HepG2 (cell line): ENCODE data around the gene SPTSSB. TPM values are rescaled to one million over a fixed set of nuclear protein-coding genes. Genes with fewer than 3 reads are reported as not detected.

Experiments used
- ETV5 ChIP-seq: IDR thresholded peaks from 2 replicates; pipeline ENCODE4 v1.6.1; 2018; ENCODE audit warnings: missing biosample characterization, missing genetic modification reagents, inconsistent platforms, borderline replicate concordance
- MED8 ChIP-seq: sonication (generic); formaldehyde crosslinking; IDR thresholded peaks from 2 replicates; pipeline ENCODE4 v1.8.1; 2023; ENCODE audit warnings: mild to moderate bottlenecking, missing genetic modification reagents; ENCODE audit not compliant: insufficient replicate concordance
- MIER3 ChIP-seq: IDR thresholded peaks from 2 replicates; pipeline ENCODE4 v1.6.1; 2016; ENCODE audit warnings: missing compliant biosample characterization, borderline replicate concordance
- NBN ChIP-seq: fragments of 450-650 bp; conservative IDR thresholded peaks from 2 replicates; pipeline ENCODE4 v1.6.1; 2017
- NRL ChIP-seq: sonication (generic); formaldehyde crosslinking; IDR thresholded peaks from 2 replicates; pipeline ENCODE4 v1.5.0; 2020; ENCODE audit warnings: missing genetic modification reagents, mild to moderate bottlenecking, moderate library complexity, borderline replicate concordance
- ONECUT2 ChIP-seq: sonication (generic); formaldehyde crosslinking; IDR thresholded peaks from 2 replicates; pipeline ENCODE4 v1.4.0; 2020; ENCODE audit warnings: missing genetic modification reagents
- PPARG ChIP-seq: conservative IDR thresholded peaks from 2 replicates; pipeline ENCODE4 v1.6.1; 2016; ENCODE audit warnings: missing biosample characterization, missing genetic modification reagents
- REL ChIP-seq: sonication (generic); formaldehyde crosslinking; conservative IDR thresholded peaks from 2 replicates; pipeline ENCODE4 v1.8.0; 2022; ENCODE audit warnings: mild to moderate bottlenecking, missing genetic modification reagents, moderate library complexity
- ZNF264 ChIP-seq: sonication (generic); formaldehyde crosslinking; IDR thresholded peaks from 2 replicates; pipeline ENCODE4 v1.4.0; 2020; ENCODE audit warnings: missing genetic modification reagents
- ZNF33B ChIP-seq: sonication (generic); formaldehyde crosslinking; IDR thresholded peaks from 2 replicates; pipeline ENCODE4 v1.5.1; 2020; ENCODE audit warnings: mild to moderate bottlenecking, missing genetic modification reagents
- ZNF34 ChIP-seq: sonication (generic); formaldehyde crosslinking; IDR thresholded peaks from 2 replicates; pipeline ENCODE4 v1.4.0; 2020; ENCODE audit warnings: mild to moderate bottlenecking, missing genetic modification reagents, borderline replicate concordance
- ZNF354B ChIP-seq: sonication (generic); formaldehyde crosslinking; IDR thresholded peaks from 2 replicates; pipeline ENCODE4 v1.8.0; 2022; ENCODE audit warnings: mild to moderate bottlenecking, missing genetic modification reagents
- ZNF761 ChIP-seq: sonication (generic); formaldehyde crosslinking; conservative IDR thresholded peaks from 2 replicates; pipeline ENCODE4 v1.4.0; 2020; ENCODE audit warnings: mild to moderate bottlenecking, missing genetic modification reagents
- ZNF776 ChIP-seq: sonication (generic); formaldehyde crosslinking; IDR thresholded peaks from 2 replicates; pipeline ENCODE4 v1.4.0; 2020; ENCODE audit warnings: mild to moderate bottlenecking, missing genetic modification reagents
- polyA plus RNA-seq, 8 experiments: library from polyadenylated mRNA; depleted of rRNA in 3 of 8; stranded (reverse) in 7 of 8; unstranded in 1 of 8; fragments of >200 nt; fragmentation: Illumina TruSeq in 4 of 8; extraction: Trizol in 4 of 8; gene quantifications; 2 replicates each; pipeline versions ENCODE4 v1.2.1 to v1.2.3, GENCODE V29; 2011 to 2016; ENCODE audit warnings: low read depth in 4 of 8, missing spikeins in 1 of 8, mixed read lengths in 1 of 8; ENCODE audit not compliant: insufficient read depth in 1 of 8
- total RNA-seq, 5 experiments: library from RNA; depleted of rRNA; stranded (reverse); fragments of >200 nt; fragmentation: Illumina TruSeq; extraction: Trizol; gene quantifications; 2 replicates each; pipeline ENCODE4 v1.2.3, GENCODE V29; 2016; ENCODE audit warnings: low read depth in 1 of 5
- TF ChIP-seq, protein P1 (sequence below): sonication (generic); formaldehyde crosslinking; IDR thresholded peaks from 2 replicates; pipeline ENCODE4 v1.5.1; 2020; ENCODE audit warnings: mild to moderate bottlenecking, moderate library complexity, missing genetic modification reagents
- TF ChIP-seq, protein P2 (sequence below): sonication (generic); formaldehyde crosslinking; IDR thresholded peaks from 2 replicates; pipeline ENCODE4 v1.9.0; 2021; ENCODE audit warnings: missing genetic modification reagents, borderline replicate concordance
- TF ChIP-seq, protein P3 (sequence below): sonication (generic); formaldehyde crosslinking; IDR thresholded peaks from 2 replicates; pipeline ENCODE4 v1.8.0; 2022; ENCODE audit warnings: missing genetic modification reagents, mild to moderate bottlenecking, moderate library complexity, borderline replicate concordance
- TF ChIP-seq, protein P4 (sequence below): sonication (generic); formaldehyde crosslinking; IDR thresholded peaks from 2 replicates; pipeline ENCODE4 v1.8.1; 2022; ENCODE audit warnings: low read depth, mild to moderate bottlenecking, missing genetic modification reagents
- TF ChIP-seq, protein P5 (sequence below): sonication (generic); formaldehyde crosslinking; IDR thresholded peaks from 2 replicates; pipeline ENCODE4 v1.8.0; 2022; ENCODE audit warnings: mild to moderate bottlenecking, missing genetic modification reagents, moderate library complexity

The SPTSSB gene
- total and polyA plus RNA-seq, 2 of the 13 experiments (the other 11 are each of a cell fraction or from before 2014, with no cell fraction given): 0.51 to 2.4 TPM

DNA sequence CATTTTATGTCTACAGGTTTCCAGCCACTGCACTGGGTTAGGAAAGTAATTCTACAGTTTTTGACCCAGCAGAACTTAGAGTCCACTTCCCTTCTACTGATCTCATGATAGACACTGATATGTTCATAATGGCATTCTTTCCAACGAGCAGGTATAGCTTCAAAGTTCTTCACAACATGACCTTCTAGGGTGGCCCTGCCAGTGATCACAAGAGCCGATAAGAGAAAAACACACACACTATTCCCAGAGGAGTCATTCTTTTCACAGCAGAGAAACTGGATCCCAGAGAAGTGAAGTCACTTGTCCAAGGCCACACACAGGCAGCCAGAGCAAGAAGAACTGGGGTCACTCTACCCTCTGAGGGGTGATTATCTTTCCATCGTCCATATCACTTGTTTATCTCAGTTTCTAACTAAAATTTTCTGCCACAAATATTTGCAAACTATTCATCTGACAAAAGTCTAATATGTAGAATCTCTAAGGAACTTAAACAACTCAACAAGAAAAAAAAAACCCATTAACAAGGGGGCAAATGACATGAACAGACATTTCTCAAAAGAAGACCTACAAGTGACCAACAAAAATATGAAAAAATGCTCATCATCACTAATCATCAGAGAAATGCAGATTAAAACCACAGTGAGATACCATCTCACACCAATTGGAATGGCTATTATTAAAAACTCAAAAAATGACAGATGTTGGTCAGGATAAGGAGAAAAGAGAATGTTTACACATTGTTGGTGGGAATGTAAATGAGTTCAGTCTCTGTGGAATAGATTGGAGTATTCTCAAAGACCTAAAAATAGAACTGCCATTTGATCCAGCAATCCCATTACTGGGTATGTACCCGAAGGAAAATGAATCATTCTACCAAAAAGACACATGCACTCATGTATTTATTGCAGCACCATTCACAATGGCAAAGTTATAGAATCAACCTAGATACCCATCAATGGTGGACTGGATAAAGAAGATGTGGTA is 31.5 kb downstream of the SPTSSB start (continued):
- TF ChIP-seq, protein P1, sequence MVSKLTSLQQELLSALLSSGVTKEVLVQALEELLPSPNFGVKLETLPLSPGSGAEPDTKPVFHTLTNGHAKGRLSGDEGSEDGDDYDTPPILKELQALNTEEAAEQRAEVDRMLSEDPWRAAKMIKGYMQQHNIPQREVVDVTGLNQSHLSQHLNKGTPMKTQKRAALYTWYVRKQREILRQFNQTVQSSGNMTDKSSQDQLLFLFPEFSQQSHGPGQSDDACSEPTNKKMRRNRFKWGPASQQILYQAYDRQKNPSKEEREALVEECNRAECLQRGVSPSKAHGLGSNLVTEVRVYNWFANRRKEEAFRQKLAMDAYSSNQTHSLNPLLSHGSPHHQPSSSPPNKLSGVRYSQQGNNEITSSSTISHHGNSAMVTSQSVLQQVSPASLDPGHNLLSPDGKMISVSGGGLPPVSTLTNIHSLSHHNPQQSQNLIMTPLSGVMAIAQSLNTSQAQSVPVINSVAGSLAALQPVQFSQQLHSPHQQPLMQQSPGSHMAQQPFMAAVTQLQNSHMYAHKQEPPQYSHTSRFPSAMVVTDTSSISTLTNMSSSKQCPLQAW (CRISPR knock-in tag): no peak
- TF ChIP-seq ETV5 (CRISPR knock-in tag): peak; percentile 40; the same call in 1 of the 2 replicates
- no peak for TF ChIP-seq NRL (CRISPR knock-in tag)
- TF ChIP-seq, protein P2, sequence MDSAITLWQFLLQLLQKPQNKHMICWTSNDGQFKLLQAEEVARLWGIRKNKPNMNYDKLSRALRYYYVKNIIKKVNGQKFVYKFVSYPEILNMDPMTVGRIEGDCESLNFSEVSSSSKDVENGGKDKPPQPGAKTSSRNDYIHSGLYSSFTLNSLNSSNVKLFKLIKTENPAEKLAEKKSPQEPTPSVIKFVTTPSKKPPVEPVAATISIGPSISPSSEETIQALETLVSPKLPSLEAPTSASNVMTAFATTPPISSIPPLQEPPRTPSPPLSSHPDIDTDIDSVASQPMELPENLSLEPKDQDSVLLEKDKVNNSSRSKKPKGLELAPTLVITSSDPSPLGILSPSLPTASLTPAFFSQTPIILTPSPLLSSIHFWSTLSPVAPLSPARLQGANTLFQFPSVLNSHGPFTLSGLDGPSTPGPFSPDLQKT (CRISPR knock-in tag): no peak
- peak; percentile 69; the same call in 1 of the 2 replicates for TF ChIP-seq MIER3 (CRISPR knock-in tag)
- TF ChIP-seq ONECUT2 (CRISPR knock-in tag): no peak
- no peak for TF ChIP-seq ZNF776 (CRISPR knock-in tag)
- no peak for TF ChIP-seq ZNF33B (CRISPR knock-in tag)
- no peak for TF ChIP-seq ZNF34
- 0 out of 2 replicates have a peak, but pooled peaks have one; percentile 20 for TF ChIP-seq ZNF761 (CRISPR knock-in tag)
- TF ChIP-seq, protein P3, sequence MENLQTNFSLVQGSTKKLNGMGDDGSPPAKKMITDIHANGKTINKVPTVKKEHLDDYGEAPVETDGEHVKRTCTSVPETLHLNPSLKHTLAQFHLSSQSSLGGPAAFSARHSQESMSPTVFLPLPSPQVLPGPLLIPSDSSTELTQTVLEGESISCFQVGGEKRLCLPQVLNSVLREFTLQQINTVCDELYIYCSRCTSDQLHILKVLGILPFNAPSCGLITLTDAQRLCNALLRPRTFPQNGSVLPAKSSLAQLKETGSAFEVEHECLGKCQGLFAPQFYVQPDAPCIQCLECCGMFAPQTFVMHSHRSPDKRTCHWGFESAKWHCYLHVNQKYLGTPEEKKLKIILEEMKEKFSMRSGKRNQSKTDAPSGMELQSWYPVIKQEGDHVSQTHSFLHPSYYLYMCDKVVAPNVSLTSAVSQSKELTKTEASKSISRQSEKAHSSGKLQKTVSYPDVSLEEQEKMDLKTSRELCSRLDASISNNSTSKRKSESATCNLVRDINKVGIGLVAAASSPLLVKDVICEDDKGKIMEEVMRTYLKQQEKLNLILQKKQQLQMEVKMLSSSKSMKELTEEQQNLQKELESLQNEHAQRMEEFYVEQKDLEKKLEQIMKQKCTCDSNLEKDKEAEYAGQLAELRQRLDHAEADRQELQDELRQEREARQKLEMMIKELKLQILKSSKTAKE (CRISPR knock-in tag): no peak
- no peak for TF ChIP-seq NBN
- TF ChIP-seq, protein P4, sequence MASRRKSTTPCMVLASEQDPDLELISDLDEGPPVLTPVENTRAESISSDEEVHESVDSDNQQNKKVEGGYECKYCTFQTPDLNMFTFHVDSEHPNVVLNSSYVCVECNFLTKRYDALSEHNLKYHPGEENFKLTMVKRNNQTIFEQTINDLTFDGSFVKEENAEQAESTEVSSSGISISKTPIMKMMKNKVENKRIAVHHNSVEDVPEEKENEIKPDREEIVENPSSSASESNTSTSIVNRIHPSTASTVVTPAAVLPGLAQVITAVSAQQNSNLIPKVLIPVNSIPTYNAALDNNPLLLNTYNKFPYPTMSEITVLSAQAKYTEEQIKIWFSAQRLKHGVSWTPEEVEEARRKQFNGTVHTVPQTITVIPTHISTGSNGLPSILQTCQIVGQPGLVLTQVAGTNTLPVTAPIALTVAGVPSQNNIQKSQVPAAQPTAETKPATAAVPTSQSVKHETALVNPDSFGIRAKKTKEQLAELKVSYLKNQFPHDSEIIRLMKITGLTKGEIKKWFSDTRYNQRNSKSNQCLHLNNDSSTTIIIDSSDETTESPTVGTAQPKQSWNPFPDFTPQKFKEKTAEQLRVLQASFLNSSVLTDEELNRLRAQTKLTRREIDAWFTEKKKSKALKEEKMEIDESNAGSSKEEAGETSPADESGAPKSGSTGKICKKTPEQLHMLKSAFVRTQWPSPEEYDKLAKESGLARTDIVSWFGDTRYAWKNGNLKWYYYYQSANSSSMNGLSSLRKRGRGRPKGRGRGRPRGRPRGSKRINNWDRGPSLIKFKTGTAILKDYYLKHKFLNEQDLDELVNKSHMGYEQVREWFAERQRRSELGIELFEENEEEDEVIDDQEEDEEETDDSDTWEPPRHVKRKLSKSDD (CRISPR knock-in tag): no peak
- no peak for TF ChIP-seq REL (CRISPR knock-in tag)
- no peak for TF ChIP-seq MED8 (CRISPR knock-in tag)
- TF ChIP-seq PPARG (CRISPR knock-in tag): peak; percentile 56; the same call in 1 of the 2 replicates
- TF ChIP-seq ZNF354B (CRISPR knock-in tag): no peak
- TF ChIP-seq, protein P5, sequence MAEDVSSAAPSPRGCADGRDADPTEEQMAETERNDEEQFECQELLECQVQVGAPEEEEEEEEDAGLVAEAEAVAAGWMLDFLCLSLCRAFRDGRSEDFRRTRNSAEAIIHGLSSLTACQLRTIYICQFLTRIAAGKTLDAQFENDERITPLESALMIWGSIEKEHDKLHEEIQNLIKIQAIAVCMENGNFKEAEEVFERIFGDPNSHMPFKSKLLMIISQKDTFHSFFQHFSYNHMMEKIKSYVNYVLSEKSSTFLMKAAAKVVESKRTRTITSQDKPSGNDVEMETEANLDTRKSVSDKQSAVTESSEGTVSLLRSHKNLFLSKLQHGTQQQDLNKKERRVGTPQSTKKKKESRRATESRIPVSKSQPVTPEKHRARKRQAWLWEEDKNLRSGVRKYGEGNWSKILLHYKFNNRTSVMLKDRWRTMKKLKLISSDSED (CRISPR knock-in tag): no peak
- TF ChIP-seq ZNF264 (CRISPR knock-in tag): peak; percentile 69; the same call in 1 of the 2 replicates
